Activated naive CD4-positive, alpha-beta T cell (primary cell): ENCODE results near the gene AP1AR.
"Not testable (repeated sequence)": the region's sequence is repeated elsewhere in the genome, so short reads cannot be mapped to it uniquely, and the experiment has no call there.

Source experiments
- DNase-seq, 4 experiments: peaks; one replicate each; lab custom pipeline; 2025; lab: John Stamatoyannopoulos, UW

The AP1AR gene

GRCh38 chr4:112279025-112279881 is 47.7 kb downstream of the AP1AR start:
- no peak for DNase-seq

GRCh38 chr4:112279882-112280315 is 48.3 kb downstream of the AP1AR start:
- no peak for DNase-seq

- no peak for DNase-seq
Measured at GRCh38 chr4:112280386-112281056, 48.9 kb downstream of the AP1AR start.

DNA sequence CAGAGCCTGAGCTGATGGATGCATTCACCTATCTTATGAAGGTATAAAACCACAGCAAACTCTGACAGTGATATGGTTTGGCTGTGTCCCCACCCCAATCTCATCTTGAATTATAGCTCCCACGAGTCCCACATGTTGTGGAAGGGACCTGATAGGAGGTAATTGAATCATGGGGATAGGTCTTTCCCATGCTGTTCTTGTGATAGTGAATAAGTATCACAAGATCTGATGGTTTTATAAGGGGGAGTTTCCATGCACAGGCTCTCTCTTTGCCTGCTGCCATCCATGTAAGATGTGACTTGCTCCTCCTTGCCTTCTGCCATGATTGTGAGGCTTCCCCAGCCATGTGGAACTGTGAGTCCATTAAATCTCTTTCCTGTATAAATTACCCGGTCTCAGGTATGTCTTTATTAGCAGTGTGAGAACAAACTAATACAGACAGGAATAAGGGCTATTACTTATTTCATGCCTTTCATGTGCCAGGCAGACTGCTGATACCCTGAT is 50.4 kb downstream of the AP1AR start:
- DNase-seq = not testable (repeated sequence)

- DNase-seq = no peak
Measured at GRCh38 chr4:112282860-112283667, 51.5 kb downstream of the AP1AR start.

- DNase-seq = no peak
Measured at GRCh38 chr4:112284166-112284565, 52.6 kb downstream of the AP1AR start.

GRCh38 chr4:112284662-112285411 is 53.2 kb downstream of the AP1AR start:
- peak in 2 of 4 experiments; percentile 1 to 4 for DNase-seq

GRCh38 chr4:112287258-112287989 is 55.8 kb downstream of the AP1AR start:
- DNase-seq = no peak

- no peak for DNase-seq
Measured at GRCh38 chr4:112288455-112288854, 56.9 kb downstream of the AP1AR start.

DNA sequence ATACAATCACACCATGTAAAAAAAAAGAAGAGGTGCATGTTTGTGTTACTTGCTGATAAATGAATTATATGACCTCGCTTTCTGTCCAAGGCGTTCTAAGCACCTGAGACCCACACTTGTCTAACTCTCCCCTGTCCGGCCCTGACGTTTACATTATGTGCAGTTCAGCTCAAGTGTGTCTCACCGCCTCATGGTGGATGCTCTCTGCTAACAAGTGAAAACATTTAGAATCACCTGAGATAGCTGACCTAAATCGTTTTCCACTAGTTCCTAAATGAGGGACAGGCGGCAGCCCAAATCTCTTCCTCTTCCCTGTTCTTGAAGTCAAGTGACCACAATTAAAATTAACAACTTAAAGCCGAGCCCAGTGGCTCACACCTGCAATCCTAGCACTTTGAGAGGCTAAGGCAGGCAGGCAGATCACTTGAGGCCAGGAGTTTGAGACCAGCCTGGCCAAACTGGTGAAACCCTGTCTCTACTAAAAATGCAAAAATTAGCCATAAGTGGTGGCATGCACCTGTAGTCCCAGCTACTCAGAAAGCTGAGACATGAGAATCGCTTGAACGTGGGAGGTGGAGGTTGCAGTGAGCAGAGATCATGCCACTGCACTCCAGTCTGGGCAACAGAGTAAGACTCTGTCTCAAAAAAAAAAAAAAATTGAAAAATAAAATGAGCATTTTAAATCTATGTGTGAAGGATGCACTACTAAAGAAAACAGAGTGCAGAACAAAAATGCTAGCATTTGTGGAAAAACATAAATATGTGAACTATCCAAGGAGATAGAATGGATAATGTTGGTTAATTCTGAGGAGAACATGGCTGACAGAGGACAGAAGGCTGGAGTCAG is 58.0 kb downstream of the AP1AR start:
- DNase-seq = no peak

GRCh38 chr4:112290341-112290740 is 58.8 kb downstream of the AP1AR start:
- DNase-seq = no peak

DNA sequence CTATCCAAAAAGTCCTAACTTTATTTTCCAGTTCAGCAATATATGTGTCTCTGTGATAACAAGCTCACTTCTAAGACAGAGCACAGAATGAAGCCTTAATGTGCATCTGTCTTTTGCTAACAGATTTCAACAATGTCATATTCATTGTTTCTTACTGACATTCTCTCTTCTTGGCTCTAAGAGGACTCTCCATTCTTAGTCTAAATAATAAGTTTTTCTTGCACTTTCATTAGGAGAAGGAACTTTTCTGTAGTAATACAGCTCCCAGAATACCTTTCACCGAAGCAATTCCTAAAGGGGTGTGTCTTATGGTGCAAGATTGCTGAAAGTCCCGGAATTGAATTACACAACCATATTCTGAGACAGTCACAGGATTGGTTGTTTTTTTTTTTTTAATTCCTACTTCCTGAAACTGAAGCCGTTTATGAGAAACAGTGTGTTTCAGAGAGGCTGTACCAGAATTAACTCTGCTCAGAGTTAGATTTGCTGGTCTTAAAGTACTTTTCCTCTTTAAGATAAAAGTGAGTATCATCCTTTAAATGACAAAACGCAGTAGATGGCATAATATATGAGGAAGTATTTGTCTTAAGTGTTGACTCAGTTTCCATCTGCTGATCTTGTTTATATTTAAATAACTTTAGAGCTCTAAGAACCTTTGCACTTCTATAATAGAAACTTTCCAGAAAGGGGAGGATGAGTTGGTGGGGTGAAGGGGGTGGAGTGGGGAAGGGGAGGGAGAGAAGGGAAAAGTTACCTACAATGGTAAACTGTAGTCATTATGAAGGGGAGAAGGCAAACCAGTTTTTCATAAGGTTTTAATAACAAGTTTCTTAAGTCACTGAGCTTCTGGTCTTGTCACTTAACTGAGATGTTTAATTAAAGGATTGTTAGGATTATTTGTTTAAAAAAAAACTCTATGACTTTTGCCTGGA is 65.6 kb downstream of the AP1AR start, which contains the start of gene ALPK1:
ALPK1 (plus strand) TSS at position 421 of the 932 bp plus-strand sequence.
- DNase-seq = no peak

DNA sequence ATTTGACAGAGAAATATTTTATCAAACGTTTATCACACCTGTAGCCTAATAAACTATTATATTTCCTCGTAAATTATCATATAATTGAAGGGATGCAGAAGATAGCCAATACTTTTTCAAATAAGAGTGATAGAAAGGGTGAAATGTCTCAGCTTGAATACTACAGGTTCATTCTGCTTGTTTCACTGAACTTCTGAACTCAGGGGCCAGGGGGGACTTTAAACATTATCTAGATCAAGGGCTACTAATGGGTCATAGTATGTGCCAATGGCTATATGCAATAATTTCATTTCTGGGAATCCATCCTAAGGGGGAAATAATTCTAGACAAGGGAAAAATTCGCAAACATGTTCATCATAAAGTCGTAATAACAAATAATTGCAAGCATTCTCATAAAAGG is 68.1 kb downstream of the AP1AR start:
- no peak for DNase-seq

GRCh38 chr4:112302320-112303274 is 71.0 kb downstream of the AP1AR start:
- DNase-seq = no peak

GRCh38 chr4:112305477-112305876 is 73.9 kb downstream of the AP1AR start:
- not testable (repeated sequence) for DNase-seq

GRCh38 chr4:112309263-112309791 is 77.7 kb downstream of the AP1AR start:
- DNase-seq = peak in 3 of 4 experiments; percentile 7 to 55 (median 30)

DNA sequence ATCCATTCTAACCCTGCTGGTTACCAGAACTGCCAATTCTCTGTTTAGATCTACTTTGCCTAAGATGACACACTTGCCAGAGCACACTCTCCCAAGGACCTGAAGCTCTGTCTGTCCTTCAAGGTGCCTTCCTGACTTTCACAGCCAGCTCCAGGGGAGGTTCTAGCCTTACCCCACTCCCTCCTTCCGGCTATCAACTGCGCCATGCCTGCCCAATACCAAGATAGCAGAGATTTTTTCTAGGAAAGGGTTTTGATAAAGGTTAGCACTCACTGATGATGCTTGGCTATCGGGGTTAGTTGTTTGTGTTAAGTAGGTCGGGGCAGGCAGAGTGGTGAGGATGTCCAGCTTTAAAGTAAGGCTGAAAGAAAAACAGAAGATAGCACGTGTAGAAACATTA is 79.9 kb downstream of the AP1AR start:
- no peak for DNase-seq
